ENCODE data around the gene TEC.

- TF ChIP-seq CTCF (IDR thresholded peaks at IDR 0.05) (no peak), EZH2phosphoT487 (IDR thresholded peaks at IDR 0.05) (no peak)
Measured at GRCh38 chr4:48266781-48267180, 2.9 kb downstream of the TEC start.

Data from neural progenitor cell (in vitro differentiated cells).